OCI-LY1 (cell line): ENCODE results near the gene CHST11.

Experiments used
- H2AFZ ChIP-seq: fragments of 200-600 bp; sonication (generic), shearing (Covaris generic); 2 replicates; pipeline ENCODE4 v1.6.0; 2014; ENCODE audit warnings: antibody characterized with exemption, mild to moderate bottlenecking, low read length
- H3F3A ChIP-seq: fragments of 200-600 bp; sonication (generic), shearing (Covaris generic); 2 replicates; pipeline ENCODE4 v1.6.0; 2014; ENCODE audit warnings: mild to moderate bottlenecking, antibody characterized with exemption, low read length, moderate library complexity; ENCODE audit not compliant: insufficient read depth
- H3K27ac ChIP-seq: fragments of 200-600 bp; sonication (generic); 2 replicates; pipeline ENCODE4 v1.5.1; 2014; ENCODE audit warnings: low read length, mixed run types, mild to moderate bottlenecking, low read depth; ENCODE audit not compliant: poor library complexity, severe bottlenecking
- H3K27me3 ChIP-seq: fragments of 200-600 bp; sonication (generic); 2 replicates; pipeline ENCODE4 v1.6.0; 2014; ENCODE audit warnings: antibody characterized with exemption, mild to moderate bottlenecking, low read length, moderate library complexity; ENCODE audit not compliant: insufficient read depth
- H3K36me3 ChIP-seq: fragments of 200-600 bp; sonication (generic); 2 replicates; pipeline ENCODE4 v1.6.1; 2014; ENCODE audit warnings: mild to moderate bottlenecking, antibody characterized with exemption, low read length, moderate library complexity, mixed read lengths; ENCODE audit not compliant: insufficient read depth
- H3K4me1 ChIP-seq: fragments of 200-600 bp; sonication (generic); 2 replicates; pipeline ENCODE4 v1.5.1; 2014; ENCODE audit warnings: mild to moderate bottlenecking, low read length, moderate library complexity; ENCODE audit not compliant: insufficient read depth, severe bottlenecking
- H3K4me2 ChIP-seq: fragments of 200-600 bp; sonication (generic), shearing (Covaris generic); 2 replicates; pipeline ENCODE4 v1.6.1; 2014; ENCODE audit warnings: low read length
- H3K4me3 ChIP-seq: fragments of 200-600 bp; sonication (generic); 2 replicates; pipeline ENCODE4 v1.5.1; 2014; ENCODE audit warnings: low read length, low read depth, mild to moderate bottlenecking, mixed read lengths; ENCODE audit not compliant: poor library complexity, severe bottlenecking
- H3K79me2 ChIP-seq: fragments of 200-600 bp; shearing (Covaris generic); 2 replicates; pipeline ENCODE4 v1.6.1; 2016; ENCODE audit warnings: mixed run types, low read length, mixed read lengths; ENCODE audit not compliant: insufficient read depth
- H3K9ac ChIP-seq: fragments of 200-600 bp; sonication (generic), shearing (Covaris generic); 2 replicates; pipeline ENCODE4 v1.6.1; 2014; ENCODE audit warnings: mild to moderate bottlenecking, low read length, mixed read lengths
- H3K9me2 ChIP-seq: fragments of 200-600 bp; sonication (generic), shearing (Covaris generic); 2 replicates; pipeline ENCODE4 v1.6.1; 2014; ENCODE audit warnings: low read depth, mild to moderate bottlenecking, low read length, mixed read lengths
- H3K9me3 ChIP-seq: fragments of 200-600 bp; shearing (Covaris generic); 2 replicates; pipeline ENCODE4 v1.6.1; 2014; ENCODE audit warnings: low read length, mixed read lengths
- H4K20me1 ChIP-seq: fragments of 200-600 bp; sonication (generic), shearing (Covaris generic); 2 replicates; pipeline ENCODE4 v1.6.0; 2016; ENCODE audit warnings: mild to moderate bottlenecking, low read length; ENCODE audit not compliant: insufficient read depth
- EZH2 ChIP-seq: fragments of 200-600 bp; sonication (generic), shearing (Covaris generic); IDR thresholded peaks from 2 replicates; pipeline ENCODE4 v1.8.0; 2017; ENCODE audit warnings: borderline replicate concordance, mixed run types, mild to moderate bottlenecking, antibody characterized with exemption, low read length, moderate library complexity, mixed read lengths
- TF ChIP-seq, protein P1 (sequence below): fragments of 200-600 bp; sonication (generic), shearing (Covaris generic); IDR thresholded peaks from 2 replicates; pipeline ENCODE4 v1.5.1; 2017; ENCODE audit warnings: mild to moderate bottlenecking, antibody characterized with exemption, low read length, moderate library complexity, mixed read lengths

CHST11 gene

DNA sequence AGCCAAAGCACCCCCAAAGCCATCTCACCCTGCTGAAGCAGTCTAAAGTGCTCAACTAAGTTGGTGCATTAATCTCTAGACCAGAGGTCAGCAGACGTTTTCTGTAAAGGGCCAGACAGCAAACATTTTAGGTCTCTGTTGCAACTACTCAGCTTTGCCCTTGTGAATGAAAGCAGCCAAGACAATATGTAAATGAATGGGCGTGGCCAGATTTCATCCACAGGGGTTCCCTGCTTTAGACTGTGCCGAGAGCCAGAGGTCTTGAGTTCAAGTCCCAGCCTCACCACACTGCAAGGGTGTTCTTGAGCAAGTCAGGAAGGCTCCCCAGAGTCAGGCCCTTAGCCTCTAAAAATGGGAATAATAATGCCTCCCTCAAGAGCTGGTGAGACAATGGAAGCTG, 166.2 kb downstream of the CHST11 start:
- H3F3A ChIP-seq, result no peaks in the 10 kb centered on the region
- H3K79me2 ChIP-seq, result no peaks in the 10 kb centered on the region
- no peak for TF ChIP-seq EZH2
- TF ChIP-seq, protein P1, sequence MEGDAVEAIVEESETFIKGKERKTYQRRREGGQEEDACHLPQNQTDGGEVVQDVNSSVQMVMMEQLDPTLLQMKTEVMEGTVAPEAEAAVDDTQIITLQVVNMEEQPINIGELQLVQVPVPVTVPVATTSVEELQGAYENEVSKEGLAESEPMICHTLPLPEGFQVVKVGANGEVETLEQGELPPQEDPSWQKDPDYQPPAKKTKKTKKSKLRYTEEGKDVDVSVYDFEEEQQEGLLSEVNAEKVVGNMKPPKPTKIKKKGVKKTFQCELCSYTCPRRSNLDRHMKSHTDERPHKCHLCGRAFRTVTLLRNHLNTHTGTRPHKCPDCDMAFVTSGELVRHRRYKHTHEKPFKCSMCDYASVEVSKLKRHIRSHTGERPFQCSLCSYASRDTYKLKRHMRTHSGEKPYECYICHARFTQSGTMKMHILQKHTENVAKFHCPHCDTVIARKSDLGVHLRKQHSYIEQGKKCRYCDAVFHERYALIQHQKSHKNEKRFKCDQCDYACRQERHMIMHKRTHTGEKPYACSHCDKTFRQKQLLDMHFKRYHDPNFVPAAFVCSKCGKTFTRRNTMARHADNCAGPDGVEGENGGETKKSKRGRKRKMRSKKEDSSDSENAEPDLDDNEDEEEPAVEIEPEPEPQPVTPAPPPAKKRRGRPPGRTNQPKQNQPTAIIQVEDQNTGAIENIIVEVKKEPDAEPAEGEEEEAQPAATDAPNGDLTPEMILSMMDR, result no peak
- no peak overlapping the region for H2AFZ ChIP-seq
- no peaks in the 10 kb centered on the region for H3K9me3 ChIP-seq
- H4K20me1 ChIP-seq, result no peaks in the 10 kb centered on the region
- no peaks in the 10 kb centered on the region for H3K27me3 ChIP-seq
- H3K27ac ChIP-seq, result no peak overlapping the region
- no peak overlapping the region for H3K4me3 ChIP-seq
- no peaks in the 10 kb centered on the region for H3K4me1 ChIP-seq
- H3K9ac ChIP-seq, result no peak overlapping the region
- no peak overlapping the region for H3K4me2 ChIP-seq
- no peaks in the 10 kb centered on the region for H3K9me2 ChIP-seq
- no peaks in the 10 kb centered on the region for H3K36me3 ChIP-seq

DNA sequence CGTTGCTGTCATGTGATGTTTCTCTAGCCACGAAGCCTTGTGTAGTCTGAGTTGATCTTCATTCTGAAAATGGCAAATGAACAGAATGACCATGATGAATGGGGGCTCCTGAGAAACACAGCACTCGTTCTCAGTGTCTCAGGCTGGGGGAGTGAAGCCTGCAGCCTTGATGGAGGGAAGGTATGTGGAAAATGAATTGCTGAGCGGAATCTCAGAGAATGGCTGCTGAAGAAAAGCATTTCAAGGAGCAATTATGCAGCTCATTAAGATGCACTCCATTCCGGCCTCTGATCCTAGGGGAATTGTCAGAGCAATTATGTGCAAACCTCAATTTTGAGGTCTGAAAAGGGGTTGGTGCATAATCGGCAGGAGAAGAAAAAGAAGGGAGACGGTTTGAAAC, 167.1 kb downstream of the CHST11 start:
- H3K36me3 ChIP-seq, result no peaks in the 10 kb centered on the region
- no peak overlapping the region for H3K4me2 ChIP-seq

DNA sequence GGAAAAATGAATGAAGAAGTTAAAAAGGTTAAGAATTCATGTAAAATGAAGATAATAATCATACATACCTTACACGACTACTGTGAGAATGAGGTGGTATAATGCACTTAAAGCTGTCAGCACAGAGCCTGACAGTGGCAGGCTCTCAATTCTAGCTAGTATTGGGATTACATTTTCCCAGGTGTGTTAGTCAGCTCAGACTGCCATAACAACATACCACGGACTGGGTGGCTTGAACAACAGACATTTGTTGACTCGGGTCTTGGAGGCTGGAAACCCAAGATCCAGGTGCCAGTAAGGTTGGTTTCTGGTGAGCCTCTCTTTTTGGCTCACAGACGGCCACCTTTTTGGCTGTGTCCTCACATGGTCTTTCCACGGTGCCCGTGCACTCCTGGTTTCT, 167.8 kb downstream of the CHST11 start:
- H3K9me3 ChIP-seq, result no peaks in the 10 kb centered on the region
- H4K20me1 ChIP-seq, result no peaks in the 10 kb centered on the region
- no peak overlapping the region for H3K9ac ChIP-seq
- no peaks in the 10 kb centered on the region for H3K4me1 ChIP-seq
- no peaks in the 10 kb centered on the region for H3K36me3 ChIP-seq
- no peaks in the 10 kb centered on the region for H3K79me2 ChIP-seq
- TF ChIP-seq, protein P1, result no peak
- no peak for TF ChIP-seq EZH2
- no peak overlapping the region for H2AFZ ChIP-seq
- H3K9me2 ChIP-seq, result no peaks in the 10 kb centered on the region
- H3K27ac ChIP-seq, result no peak overlapping the region
- H3K4me2 ChIP-seq, result no peak overlapping the region
- H3K4me3 ChIP-seq, result no peak overlapping the region
- H3K27me3 ChIP-seq, result no peaks in the 10 kb centered on the region
- no peaks in the 10 kb centered on the region for H3F3A ChIP-seq

More for the DNA sequence above, 167.1 kb downstream of the CHST11 start:
- TF ChIP-seq EZH2, result no peak
- TF ChIP-seq, protein P1, result no peak
- Histone ChIP-seq H3K9ac (no peak overlapping the region), H3K9me2 (no peaks in the 10 kb centered on the region), H3K9me3 (no peaks in the 10 kb centered on the region), H3K27ac (no peak overlapping the region), H2AFZ (no peak overlapping the region), H3K27me3 (no peaks in the 10 kb centered on the region), H4K20me1 (no peaks in the 10 kb centered on the region), H3K79me2 (no peaks in the 10 kb centered on the region), H3F3A (no peaks in the 10 kb centered on the region), H3K4me3 (no peak overlapping the region), H3K4me1 (no peaks in the 10 kb centered on the region)
